ENCODE data around the gene AUH. TPM values are rescaled to one million over a fixed set of nuclear protein-coding genes. Genes with fewer than 3 reads are reported as not detected.

AUH gene
- total RNA-seq, 4 donors from 2014 or later = 26.0 to 61.0 (median 31.0) TPM

DNA sequence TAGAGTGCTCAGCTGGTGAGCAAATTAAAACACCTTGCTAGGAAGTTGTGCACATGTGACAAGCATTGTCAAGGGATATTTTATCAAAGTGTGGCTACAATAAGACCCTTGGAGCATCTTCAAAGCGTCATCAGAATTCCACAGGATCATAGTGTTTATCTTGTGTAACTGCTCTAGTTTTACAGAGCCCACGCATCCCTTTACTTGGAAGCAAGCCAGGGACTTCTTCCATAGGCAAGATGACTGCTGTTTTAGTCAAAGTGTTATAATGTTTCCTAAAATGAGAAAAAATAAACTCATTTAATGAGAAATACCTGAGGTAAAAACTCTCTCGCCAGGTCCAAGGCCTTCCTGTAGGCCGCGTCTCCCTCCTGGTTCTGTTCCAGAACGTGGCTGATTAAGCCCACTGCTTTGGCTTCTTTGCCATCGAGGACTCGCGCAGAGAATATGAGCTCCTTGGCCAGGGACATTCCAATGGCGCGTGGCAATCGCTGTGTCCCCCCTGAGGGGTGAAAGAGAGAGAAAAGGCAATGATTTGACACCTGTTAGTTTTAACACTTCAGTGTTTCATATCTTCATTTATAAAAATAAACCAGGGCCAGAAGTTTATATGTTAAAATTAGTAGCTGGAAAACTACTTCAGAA, 141.1 kb downstream of the AUH start:
- peaks cover 5% of the 10 kb centered on the region for H3K36me3 ChIP-seq
- H3K27me3 ChIP-seq = no peaks in the 10 kb centered on the region
- TF ChIP-seq EP300 (IDR thresholded peaks at IDR 0.05) (no peak), POLR2AphosphoS5 (IDR thresholded peaks at IDR 0.05) (no peak), CTCF (IDR thresholded peaks at IDR 0.05) (no peak), POLR2A (IDR thresholded peaks at IDR 0.05) (no peak)
- H3K4me3 ChIP-seq = no peak overlapping the region
- DNase-seq (ENCODE audit: low spot score in 2 of 2) = no peak
- no peaks in the 10 kb centered on the region for H3K9me3 ChIP-seq
- H3K4me1 ChIP-seq = no peaks in the 10 kb centered on the region
- WGBS = 86% methylated on average over 12 of the region's 12 CpGs
- no peak overlapping the region for H3K27ac ChIP-seq

DNA sequence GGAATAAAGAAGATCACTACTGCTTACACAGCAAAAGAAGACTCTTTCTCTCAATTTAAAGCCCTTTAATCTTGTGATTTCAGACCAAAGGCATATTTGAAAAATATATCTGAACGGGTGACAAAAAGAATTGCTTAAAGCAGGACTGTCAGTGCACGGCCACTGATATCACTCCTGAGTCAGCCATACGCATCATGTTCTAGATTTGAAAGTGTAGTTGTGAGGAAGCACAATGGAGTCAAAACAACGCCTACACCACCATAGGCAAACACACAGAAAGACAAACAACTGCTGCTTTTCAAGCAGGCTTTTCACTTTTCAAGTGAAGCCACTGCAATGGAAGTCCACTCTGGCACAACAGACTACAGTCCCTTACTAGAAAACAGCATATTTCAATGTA, 141.7 kb downstream of the AUH start:
- TF ChIP-seq POLR2AphosphoS5 (IDR thresholded peaks at IDR 0.05) (no peak), POLR2A (IDR thresholded peaks at IDR 0.05) (no peak), CTCF (IDR thresholded peaks at IDR 0.05) (no peak), EP300 (IDR thresholded peaks at IDR 0.05) (no peak)
- Histone ChIP-seq H3K4me1 (no peaks in the 10 kb centered on the region), H3K36me3 (peaks cover 5% of the 10 kb centered on the region), H3K27me3 (no peaks in the 10 kb centered on the region), H3K4me3 (no peak overlapping the region), H3K9me3 (no peaks in the 10 kb centered on the region), H3K27ac (no peak overlapping the region)
- no peak for DNase-seq (ENCODE audit: low spot score in 2 of 2)
- WGBS = 93% methylated on average over 4 of the region's 4 CpGs

GRCh38 chr9:91219557-91219956, 142.2 kb downstream of the AUH start:
- DNase-seq (ENCODE audit: low spot score in 2 of 2) = no peak
- 61% methylated on average over 1 of the region's 1 CpG for WGBS
- no peak overlapping the region for H3K27ac ChIP-seq
- H3K4me1 ChIP-seq = no peaks in the 10 kb centered on the region
- TF ChIP-seq POLR2AphosphoS5 (IDR thresholded peaks at IDR 0.05) (no peak), CTCF (IDR thresholded peaks at IDR 0.05) (no peak), EP300 (IDR thresholded peaks at IDR 0.05) (no peak), POLR2A (IDR thresholded peaks at IDR 0.05) (no peak)
- H3K4me3 ChIP-seq = no peak overlapping the region
- no peaks in the 10 kb centered on the region for H3K27me3 ChIP-seq
- peaks cover 5% of the 10 kb centered on the region for H3K36me3 ChIP-seq
- H3K9me3 ChIP-seq = no peaks in the 10 kb centered on the region

DNA sequence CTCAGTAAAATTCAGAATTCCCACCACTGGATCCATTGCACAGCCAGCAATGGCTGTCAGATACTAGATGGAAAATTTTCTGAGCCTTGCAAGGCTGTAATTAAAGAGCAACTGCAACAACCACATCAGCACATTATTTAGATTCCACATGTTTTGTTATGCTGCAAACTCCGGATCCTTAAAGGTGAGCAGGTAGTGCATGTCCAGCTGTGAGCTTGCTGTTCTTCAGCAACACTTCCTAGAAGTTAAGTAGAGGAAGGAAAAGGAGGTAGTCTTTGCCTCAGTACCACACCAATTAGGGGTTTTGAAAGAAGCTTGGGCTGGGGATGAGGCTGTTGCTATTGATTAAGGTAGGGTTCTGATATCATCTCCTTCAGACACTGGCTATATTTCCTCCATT, 144.3 kb downstream of the AUH start:
- no peaks in the 10 kb centered on the region for H3K4me1 ChIP-seq
- H3K27me3 ChIP-seq = no peaks in the 10 kb centered on the region
- TF ChIP-seq EP300 (IDR thresholded peaks at IDR 0.05) = no peak
- TF ChIP-seq POLR2AphosphoS5 (IDR thresholded peaks at IDR 0.05) = no peak
- TF ChIP-seq POLR2A (IDR thresholded peaks at IDR 0.05) = no peak
- no peak for TF ChIP-seq CTCF (IDR thresholded peaks at IDR 0.05)
- peaks cover 9% of the 10 kb centered on the region for H3K36me3 ChIP-seq
- H3K27ac ChIP-seq = no peak overlapping the region
- DNase-seq (ENCODE audit: low spot score in 2 of 2) = no peak
- WGBS = 100% methylated on average over 1 of the region's 1 CpG
- no peaks in the 10 kb centered on the region for H3K9me3 ChIP-seq
- H3K4me3 ChIP-seq = no peak overlapping the region

GRCh38 chr9:91214867-91215266, 146.9 kb downstream of the AUH start:
- no peak overlapping the region for H3K4me3 ChIP-seq
- H3K4me1 ChIP-seq = no peaks in the 10 kb centered on the region
- H3K27ac ChIP-seq = no peak overlapping the region
- no peak for DNase-seq (ENCODE audit: low spot score in 2 of 2)
- peaks cover 9% of the 10 kb centered on the region for H3K36me3 ChIP-seq
- H3K27me3 ChIP-seq = no peaks in the 10 kb centered on the region
- no peaks in the 10 kb centered on the region for H3K9me3 ChIP-seq
- no peak for TF ChIP-seq POLR2A (IDR thresholded peaks at IDR 0.05)
- TF ChIP-seq EP300 (IDR thresholded peaks at IDR 0.05) = no peak
- no peak for TF ChIP-seq POLR2AphosphoS5 (IDR thresholded peaks at IDR 0.05)
- TF ChIP-seq CTCF (IDR thresholded peaks at IDR 0.05) = no peak
- WGBS = 37% methylated on average over 3 of the region's 3 CpGs
